Nephron progenitor cell (in vitro differentiated cells): ENCODE results near the gene RAC3.

Experiments
- DNase-seq: peaks from one replicate; pipeline ENCODE4 v3.0.0; 2021
- H3K27ac Mint-ChIP-seq: 2 replicates; pipeline ENCODE4 v1.8.0; 2021; ENCODE audit warnings: mild to moderate bottlenecking, moderate library complexity, mixed read lengths
- H3K27me3 Mint-ChIP-seq: 2 replicates; pipeline ENCODE4 v1.8.0; 2021; ENCODE audit warnings: mild to moderate bottlenecking, low read depth, mixed read lengths; ENCODE audit not compliant: poor library complexity
- H3K36me3 Mint-ChIP-seq: 2 replicates; pipeline ENCODE4 v1.8.0; 2021; ENCODE audit warnings: low read depth, mixed read lengths
- H3K4me1 Mint-ChIP-seq: 2 replicates; pipeline ENCODE4 v1.8.0; 2021; ENCODE audit warnings: mixed read lengths
- H3K4me3 Mint-ChIP-seq: 2 replicates; pipeline ENCODE4 v1.8.0; 2021; ENCODE audit warnings: mild to moderate bottlenecking, moderate library complexity, mixed read lengths
- H3K9me3 Mint-ChIP-seq: 2 replicates; pipeline ENCODE4 v1.8.0; 2021; ENCODE audit warnings: mild to moderate bottlenecking, moderate library complexity, mixed read lengths
- CTCF ChIP-seq: fragments of 200-600 bp; sonication (generic); IDR thresholded peaks from 2 replicates; pipeline ENCODE4 v1.5.0; 2021; ENCODE audit warnings: antibody characterized with exemption

Gene RAC3

GRCh38 chr17:82080789-82081464, 49.4 kb downstream of the RAC3 start:
- no peak for DNase-seq
- H3K27me3 Mint-ChIP-seq: peaks cover 3% of the 10 kb centered on the region
- peaks cover 11% of the 10 kb centered on the region for H3K4me1 Mint-ChIP-seq
- H3K27ac Mint-ChIP-seq: no peak overlapping the region
- H3K4me3 Mint-ChIP-seq: no peak overlapping the region
- no peak for TF ChIP-seq CTCF
- H3K36me3 Mint-ChIP-seq: peaks cover 5% of the 10 kb centered on the region
- no peaks in the 10 kb centered on the region for H3K9me3 Mint-ChIP-seq

- no peak for TF ChIP-seq CTCF
- H3K9me3 Mint-ChIP-seq: no peaks in the 10 kb centered on the region
- no peak for DNase-seq
- H3K36me3 Mint-ChIP-seq: peaks cover 5% of the 10 kb centered on the region
- H3K27me3 Mint-ChIP-seq: peaks cover 3% of the 10 kb centered on the region
- H3K4me3 Mint-ChIP-seq: no peak overlapping the region
- no peak overlapping the region for H3K27ac Mint-ChIP-seq
- peaks cover 11% of the 10 kb centered on the region for H3K4me1 Mint-ChIP-seq
These were observed 50.1 kb downstream of the RAC3 start for GRCh38 chr17:82081546-82081945.

GRCh38 chr17:82081966-82082365, 50.5 kb downstream of the RAC3 start:
- Mint-ChIP-seq H3K4me1 (peaks cover 7% of the 10 kb centered on the region), H3K27ac (no peak overlapping the region), H3K4me3 (no peak overlapping the region), H3K36me3 (peaks cover 5% of the 10 kb centered on the region), H3K27me3 (peaks cover 3% of the 10 kb centered on the region), H3K9me3 (no peaks in the 10 kb centered on the region)
- no peak for TF ChIP-seq CTCF
- no peak for DNase-seq

GRCh38 chr17:82082456-82082855, 51.0 kb downstream of the RAC3 start:
- DNase-seq: no peak
- H3K9me3 Mint-ChIP-seq: no peaks in the 10 kb centered on the region
- no peak overlapping the region for H3K27ac Mint-ChIP-seq
- peaks cover 3% of the 10 kb centered on the region for H3K27me3 Mint-ChIP-seq
- no peak overlapping the region for H3K4me3 Mint-ChIP-seq
- H3K4me1 Mint-ChIP-seq: peaks cover 6% of the 10 kb centered on the region
- H3K36me3 Mint-ChIP-seq: peaks cover 5% of the 10 kb centered on the region
- no peak for TF ChIP-seq CTCF

- no peaks in the 10 kb centered on the region for H3K9me3 Mint-ChIP-seq
- H3K4me1 Mint-ChIP-seq: peaks cover 4% of the 10 kb centered on the region
- no peak overlapping the region for H3K27ac Mint-ChIP-seq
- H3K36me3 Mint-ChIP-seq: peaks cover 4% of the 10 kb centered on the region
- no peak overlapping the region for H3K4me3 Mint-ChIP-seq
- no peak for TF ChIP-seq CTCF
- no peak for DNase-seq
- peaks cover 2% of the 10 kb centered on the region for H3K27me3 Mint-ChIP-seq
These were observed 51.5 kb downstream of the RAC3 start for GRCh38 chr17:82083009-82083408.
